Activated T-cell treated with anti-CD3 and anti-CD28 coated beads for 48 hours (primary cell): ENCODE results near the gene ZBTB38.

ENCODE experiments used
- DNase-seq: peaks from one replicate; pipeline ENCODE4 v3.0.0-alpha.2; 2020; ENCODE audit warnings: low read depth

ZBTB38 gene

DNA sequence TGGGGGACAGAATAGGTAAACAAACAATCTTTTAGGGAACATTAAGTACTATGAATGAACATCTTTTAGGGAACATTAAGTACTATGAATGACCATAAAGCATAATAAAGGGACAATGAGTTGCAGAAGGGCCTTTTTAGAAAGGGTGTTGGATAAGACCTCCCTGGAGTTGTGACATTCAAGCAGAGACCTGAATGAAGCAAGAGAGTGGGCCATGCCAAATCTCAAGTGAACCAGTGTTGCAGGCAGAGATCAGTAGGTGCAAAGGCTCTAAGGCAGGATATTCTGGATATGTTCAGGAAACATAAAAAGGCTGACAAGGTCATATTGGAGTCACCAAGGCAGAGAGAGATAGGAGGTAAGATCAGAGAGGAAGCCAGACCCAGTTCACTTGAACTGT is 29.4 kb upstream of the ZBTB38 start:
- no peak for DNase-seq

DNA sequence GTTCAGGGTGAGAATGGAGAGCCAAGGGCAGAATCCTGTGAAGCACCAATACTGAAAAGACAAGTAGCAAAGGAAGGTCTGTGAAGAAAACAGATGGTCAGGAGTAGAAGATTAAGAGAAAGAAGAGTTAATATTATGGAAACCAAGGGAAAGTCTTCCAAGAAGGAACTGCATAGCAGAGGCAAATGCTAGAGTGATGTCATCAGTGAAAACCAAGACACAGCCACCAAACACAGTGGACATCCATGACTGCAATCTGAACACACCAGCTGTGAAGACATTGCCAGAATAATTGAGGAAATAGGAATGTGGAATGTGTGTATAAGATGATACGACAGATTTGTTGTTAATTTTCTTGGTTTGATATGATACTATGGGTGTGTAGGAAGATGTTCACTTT is 26.8 kb upstream of the ZBTB38 start:
- no peak for DNase-seq

DNA sequence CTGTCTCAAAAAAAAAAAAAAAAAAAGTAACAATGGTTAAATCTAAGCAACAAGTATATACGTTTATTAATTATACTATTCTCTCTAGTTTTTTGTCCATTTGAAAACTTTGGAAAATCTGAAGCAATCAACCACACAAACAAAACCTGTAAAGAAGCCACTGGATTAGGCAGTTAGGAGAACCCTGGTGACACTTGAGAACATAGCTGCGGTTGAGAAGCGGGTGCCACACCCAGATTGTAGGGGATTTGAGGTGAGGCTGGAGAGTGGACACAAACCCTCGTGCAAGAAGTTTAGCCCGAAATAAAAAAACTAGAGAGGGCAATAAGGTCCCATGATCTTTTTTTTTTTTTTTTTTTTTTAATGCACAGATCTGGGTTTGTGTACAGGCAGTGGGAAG is 25.9 kb upstream of the ZBTB38 start:
- no peak for DNase-seq

GRCh38 chr3:141343077-141343476 is 25.2 kb upstream of the ZBTB38 start:
- DNase-seq = no peak

- no peak for DNase-seq
These were observed 24.4 kb upstream of the ZBTB38 start for GRCh38 chr3:141343865-141344271.

DNA sequence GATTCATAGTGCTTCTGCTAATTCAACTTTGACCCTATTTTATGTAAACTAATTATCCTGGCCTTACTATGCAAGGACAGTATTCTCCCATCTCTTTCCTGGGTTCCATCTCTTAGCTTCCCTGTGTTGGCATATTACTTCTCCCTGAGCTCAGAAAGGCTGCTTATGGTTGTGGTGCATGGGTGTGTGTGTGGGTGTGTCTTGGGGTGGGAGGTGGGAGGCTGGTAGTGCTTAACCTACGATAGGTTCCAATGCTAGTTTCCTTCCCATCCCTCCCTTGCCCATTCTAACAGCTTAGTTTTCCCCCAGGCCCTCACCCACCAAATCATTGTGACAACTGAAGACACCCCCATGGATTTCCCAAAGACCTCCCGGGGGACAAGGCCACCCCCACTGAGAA is 22.8 kb upstream of the ZBTB38 start:
- DNase-seq = no peak

GRCh38 chr3:141346007-141346406 is 22.3 kb upstream of the ZBTB38 start:
- DNase-seq = no peak

DNA sequence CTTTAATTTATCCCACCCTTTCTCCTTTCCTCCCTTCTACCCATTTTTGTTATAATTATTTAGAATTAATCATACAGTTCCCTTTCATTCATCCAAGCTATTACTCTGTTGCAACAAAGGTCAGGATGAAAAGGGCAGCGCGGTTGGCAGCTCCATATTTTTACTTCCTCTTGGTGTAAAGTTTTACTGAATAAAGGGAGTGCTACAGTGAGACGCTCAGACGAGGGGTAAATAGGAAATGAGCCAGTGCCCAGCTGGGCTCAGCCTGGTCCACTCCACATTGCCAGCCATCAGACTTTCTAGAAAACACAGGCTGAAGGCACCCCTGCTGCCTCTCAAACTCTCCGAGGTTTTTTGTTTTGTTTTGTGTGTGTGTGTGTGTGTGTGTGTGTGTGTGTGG is 21.9 kb upstream of the ZBTB38 start:
- no peak for DNase-seq

- DNase-seq = no peak
These were observed 21.5 kb upstream of the ZBTB38 start for GRCh38 chr3:141346839-141347238.

DNA sequence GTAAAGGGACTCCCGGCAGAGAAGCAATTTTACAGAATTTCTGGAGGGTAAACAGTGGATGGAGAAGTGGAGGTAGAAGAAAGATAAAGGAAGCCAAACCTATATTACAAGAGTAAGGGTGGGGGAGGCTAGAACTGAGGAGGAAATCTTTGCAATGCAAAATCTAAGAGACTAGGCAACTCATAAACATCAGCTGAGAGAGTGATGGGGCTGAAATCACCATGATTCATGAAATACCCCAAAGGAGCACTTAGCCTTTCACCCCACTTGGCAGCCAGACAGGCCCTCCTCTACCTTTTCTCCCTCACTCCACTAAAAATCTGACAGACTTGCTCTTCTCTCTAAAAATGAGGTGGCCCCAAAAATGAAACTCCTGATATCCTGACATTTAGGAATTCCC is 19.5 kb upstream of the ZBTB38 start:
- DNase-seq = no peak

DNA sequence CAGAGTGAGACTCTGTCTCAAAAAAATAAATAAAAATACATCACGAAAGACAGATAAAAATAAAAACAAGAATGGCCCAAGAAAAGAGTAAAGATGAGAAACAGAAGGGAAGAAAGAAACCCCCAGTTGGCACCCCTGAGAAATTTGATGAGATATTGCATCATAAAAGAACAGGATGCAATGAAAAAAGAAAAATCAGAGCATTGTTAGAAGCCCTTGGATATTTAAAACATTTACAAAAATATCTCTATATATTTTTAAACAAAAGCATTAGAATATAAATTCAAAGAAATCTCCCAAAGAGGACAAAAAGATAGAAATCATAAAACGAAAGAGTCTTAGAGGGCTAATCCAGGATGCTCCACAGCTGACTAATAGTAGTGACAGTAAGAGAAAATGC is 18.6 kb upstream of the ZBTB38 start:
- DNase-seq = no peak

DNA sequence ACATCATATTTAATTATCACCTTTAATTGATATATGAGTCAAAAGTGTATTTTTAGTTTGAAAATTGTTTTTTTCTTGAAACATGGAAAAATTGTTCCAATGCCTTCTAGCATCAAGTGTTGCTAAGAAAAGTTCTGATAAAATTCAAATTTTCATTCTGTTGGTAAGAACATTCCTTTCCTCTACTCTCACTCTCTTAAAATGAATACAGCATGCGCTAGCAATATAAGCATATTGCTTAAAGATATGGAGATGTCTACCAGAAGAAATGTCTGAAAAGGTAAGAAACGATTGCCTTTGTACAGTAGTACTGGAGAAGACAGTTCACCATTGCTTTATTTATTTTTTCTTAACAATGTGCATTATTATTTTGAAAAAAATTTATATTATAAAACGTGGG is 17.6 kb upstream of the ZBTB38 start:
- no peak for DNase-seq

DNA sequence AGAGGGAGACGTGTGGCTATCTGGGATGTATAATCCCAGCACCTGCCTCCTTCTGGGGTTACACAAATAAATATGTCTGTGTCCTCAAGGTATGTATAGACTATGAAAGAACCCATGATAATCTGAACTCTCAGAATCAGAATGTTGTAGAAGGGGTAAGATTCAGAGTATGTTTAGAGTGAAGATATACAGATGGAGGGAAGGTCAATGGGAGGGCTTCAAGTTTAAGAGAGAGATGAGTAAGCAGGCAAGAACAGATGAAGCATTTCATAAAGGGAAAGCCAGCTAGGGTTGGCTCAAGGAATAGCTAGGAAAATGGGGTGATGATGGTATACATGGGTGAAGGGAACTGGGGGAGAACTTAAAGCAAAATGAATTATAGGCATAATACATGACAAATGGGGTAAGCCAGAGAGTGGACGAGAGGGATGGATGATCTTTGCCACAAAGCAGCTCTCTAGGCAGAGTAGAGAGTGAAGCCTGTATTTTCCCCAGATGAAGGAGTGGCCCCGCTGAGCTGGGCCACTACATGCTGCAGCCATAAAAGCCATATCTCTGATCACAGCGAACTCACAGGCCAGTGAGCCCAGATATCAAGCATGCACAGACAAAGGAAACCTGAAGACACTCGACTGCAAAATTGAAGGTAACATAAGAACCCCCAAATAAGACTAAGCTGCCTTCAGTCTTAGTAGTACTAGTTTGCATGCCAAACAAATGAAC is 15.9 kb upstream of the ZBTB38 start:
- no peak for DNase-seq

GRCh38 chr3:141353652-141354495 is 14.4 kb upstream of the ZBTB38 start:
- DNase-seq = no peak

GRCh38 chr3:141354517-141354916 is 13.8 kb upstream of the ZBTB38 start:
- no peak for DNase-seq

DNA sequence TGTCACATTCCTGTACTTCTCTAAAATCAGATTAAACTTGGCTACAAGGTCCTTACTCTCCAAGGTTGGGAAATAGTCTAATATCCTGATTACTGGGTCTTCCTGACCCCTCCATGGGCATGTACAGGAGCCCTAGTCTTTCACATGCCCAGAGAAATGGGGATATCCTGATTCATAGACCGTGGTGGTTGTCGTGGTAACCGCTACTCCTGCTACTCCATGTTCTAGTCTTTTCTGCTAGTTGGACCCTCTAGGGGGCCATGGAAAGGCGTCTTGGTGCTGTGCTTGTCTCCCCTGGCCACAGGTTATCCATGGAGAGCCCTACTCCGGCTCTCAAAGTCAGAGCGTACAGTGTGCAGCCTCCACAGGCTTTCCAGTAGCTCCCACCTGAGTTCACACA is 13.1 kb upstream of the ZBTB38 start:
- no peak for DNase-seq

DNA sequence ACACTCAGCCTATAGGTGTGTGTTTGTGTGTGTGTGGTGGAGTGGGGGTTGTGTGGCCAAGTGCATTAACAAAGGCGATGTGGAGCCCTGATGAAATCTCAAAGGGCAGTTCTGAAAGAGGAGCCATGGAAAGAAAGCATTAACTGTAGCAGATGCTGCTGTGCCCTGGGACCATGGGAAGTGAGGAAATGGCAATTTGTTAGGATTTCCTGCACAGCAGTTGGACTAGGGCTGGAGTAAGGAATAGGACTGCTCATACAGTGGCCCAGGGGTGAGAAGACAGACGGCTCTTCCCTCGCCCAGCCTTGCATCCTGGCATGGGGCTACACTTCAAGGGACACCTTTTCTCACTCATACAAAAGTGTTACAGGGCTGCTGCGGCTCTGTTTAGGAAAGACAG is 12.3 kb upstream of the ZBTB38 start:
- DNase-seq = no peak

DNA sequence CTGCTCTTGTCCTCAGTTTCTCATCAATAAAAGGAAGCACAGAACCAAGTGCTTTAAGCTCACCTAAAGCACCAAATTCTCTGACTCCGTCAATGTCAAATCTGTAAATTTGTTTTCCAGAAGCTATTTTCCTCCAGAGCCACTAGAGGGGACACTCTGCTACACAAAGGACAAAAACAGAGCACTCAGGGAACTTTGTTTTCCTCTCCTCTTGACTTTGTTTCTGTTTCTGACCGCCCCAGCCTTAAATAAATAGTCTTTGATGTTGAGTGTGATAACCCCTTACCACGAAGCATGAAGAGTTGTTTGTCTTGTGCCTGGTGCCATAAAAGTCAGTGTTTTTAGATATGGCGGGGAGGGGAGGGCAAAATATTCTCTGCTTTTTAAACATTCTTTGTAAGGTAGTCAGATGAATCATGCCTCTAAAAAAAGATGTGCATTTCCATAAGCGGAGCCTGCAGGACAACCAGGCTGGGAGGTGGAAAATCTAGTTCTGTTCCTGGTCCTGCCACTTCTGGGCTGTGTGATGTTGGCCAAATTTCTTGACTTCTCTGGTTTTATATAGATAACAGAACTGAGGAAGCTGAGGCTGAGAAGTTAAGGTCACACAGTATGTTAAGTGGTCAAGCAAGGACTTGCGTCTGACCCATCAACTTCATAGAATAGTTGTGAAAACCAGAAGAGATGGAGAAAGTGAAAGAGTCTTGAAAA is 7.3 kb upstream of the ZBTB38 start:
- no peak for DNase-seq

GRCh38 chr3:141362736-141363135 is 5.6 kb upstream of the ZBTB38 start:
- DNase-seq = no peak

DNA sequence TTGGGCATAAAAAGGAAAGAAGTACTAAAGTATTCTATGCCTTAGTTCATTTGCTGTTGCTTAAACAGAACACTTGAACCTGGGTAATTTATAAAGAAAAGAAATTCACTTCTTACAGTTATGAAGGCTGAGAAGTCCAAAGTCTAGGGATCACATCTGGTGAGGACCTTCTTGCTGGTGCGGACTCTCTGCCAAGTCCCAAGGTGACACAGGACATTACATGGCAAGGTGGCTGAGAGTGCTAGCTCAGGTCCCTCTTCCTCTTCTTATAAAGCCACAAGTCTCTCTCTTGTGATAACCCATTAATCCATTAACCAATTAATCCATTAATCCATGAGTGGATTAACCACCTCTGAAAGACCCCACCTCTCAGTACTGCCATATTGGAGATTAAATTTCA is 3.1 kb upstream of the ZBTB38 start:
- DNase-seq = no peak

- DNase-seq = no peak
These were observed 1.8 kb upstream of the ZBTB38 start for GRCh38 chr3:141366285-141367037.

DNA sequence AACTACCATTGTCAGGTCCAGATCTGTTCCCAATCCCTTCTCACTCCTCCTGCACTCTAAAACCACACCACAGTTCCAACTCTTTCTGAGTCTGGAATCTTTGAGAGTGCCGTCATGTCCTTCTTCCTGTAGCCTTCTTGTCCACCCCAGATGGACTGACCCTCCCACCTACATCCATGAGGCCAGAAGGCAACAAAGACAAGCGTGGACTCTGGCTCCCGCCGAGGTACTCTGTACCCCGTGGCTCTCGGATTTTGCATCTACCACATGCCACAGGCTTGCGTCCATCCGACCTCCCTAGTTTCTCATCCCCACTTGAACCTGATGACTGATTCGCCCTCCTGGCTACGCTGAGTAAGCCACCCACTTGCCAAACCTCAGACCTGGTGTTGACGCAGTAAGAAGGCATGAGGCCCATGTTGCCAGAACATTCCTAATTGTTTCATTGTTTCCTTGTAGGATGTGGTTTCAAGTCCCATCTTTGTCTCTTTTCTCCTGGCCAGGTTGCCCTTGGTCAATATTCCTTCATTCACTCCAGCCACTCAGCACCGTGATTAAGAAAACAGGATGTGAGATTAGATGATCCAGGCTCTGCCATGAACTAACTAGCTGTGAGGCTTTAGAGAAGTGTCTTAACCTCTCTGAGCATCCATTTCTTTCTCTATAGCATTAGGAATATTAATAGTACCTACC is 1.1 kb upstream of the ZBTB38 start:
- no peak for DNase-seq
